ENCODE measurements around the gene DSTN.

- TF ChIP-seq, protein P1, sequence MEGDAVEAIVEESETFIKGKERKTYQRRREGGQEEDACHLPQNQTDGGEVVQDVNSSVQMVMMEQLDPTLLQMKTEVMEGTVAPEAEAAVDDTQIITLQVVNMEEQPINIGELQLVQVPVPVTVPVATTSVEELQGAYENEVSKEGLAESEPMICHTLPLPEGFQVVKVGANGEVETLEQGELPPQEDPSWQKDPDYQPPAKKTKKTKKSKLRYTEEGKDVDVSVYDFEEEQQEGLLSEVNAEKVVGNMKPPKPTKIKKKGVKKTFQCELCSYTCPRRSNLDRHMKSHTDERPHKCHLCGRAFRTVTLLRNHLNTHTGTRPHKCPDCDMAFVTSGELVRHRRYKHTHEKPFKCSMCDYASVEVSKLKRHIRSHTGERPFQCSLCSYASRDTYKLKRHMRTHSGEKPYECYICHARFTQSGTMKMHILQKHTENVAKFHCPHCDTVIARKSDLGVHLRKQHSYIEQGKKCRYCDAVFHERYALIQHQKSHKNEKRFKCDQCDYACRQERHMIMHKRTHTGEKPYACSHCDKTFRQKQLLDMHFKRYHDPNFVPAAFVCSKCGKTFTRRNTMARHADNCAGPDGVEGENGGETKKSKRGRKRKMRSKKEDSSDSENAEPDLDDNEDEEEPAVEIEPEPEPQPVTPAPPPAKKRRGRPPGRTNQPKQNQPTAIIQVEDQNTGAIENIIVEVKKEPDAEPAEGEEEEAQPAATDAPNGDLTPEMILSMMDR (conservative IDR thresholded peaks at IDR 0.05; ENCODE audit: low read length), result no peak
- TF ChIP-seq EZH2phosphoT487 (IDR thresholded peaks at IDR 0.05; ENCODE audit: borderline replicate concordance), result no peak
Observed at GRCh38 chr20:17624070-17624469, 54.2 kb downstream of the DSTN start.

All from Loucy (cell line).